Endometrial microvascular endothelial cells (primary cell): ENCODE measurements around the gene RTN4. TPM values are rescaled to one million over a fixed set of nuclear protein-coding genes. Genes with fewer than 3 reads are reported as not detected.

ENCODE experiments used
- in situ Hi-C: cut with HindIII; loops from 2 replicates; pipeline ENCODE4 v1.10.0; 2017; ENCODE audit warnings: low sequenced_read_pairs, low pct_unique_long_range_greater_than_20kb; ENCODE audit errors: inconsistent ontology term
- total RNA-seq: library from RNA; depleted of rRNA; stranded (reverse); fragments of >200 nt; gene quantifications from one replicate; pipeline ENCODE4 v1.2.3, GENCODE V29; 2015; ENCODE audit errors: inconsistent ontology term

RTN4 gene
- total RNA-seq, 1 donor from 2014 or later: 512 TPM

GRCh38 chr2:54964271-54964670, 86.0 kb downstream of the RTN4 start:
- in situ Hi-C loops: no loop called here

- in situ Hi-C loops: no loop called here
These were observed 86.8 kb downstream of the RTN4 start for GRCh38 chr2:54963476-54963875.

GRCh38 chr2:54962935-54963440, 87.3 kb downstream of the RTN4 start:
- in situ Hi-C loops: no loop called here

- in situ Hi-C loops: no loop called here
These were observed 87.7 kb downstream of the RTN4 start for GRCh38 chr2:54962511-54962910.

- in situ Hi-C loops: no loop called here
These were observed 90.1 kb downstream of the RTN4 start for GRCh38 chr2:54960164-54960563.

- in situ Hi-C loops: no loop called here
These were observed 91.4 kb downstream of the RTN4 start for GRCh38 chr2:54958717-54959371.

GRCh38 chr2:54957321-54957999, 92.8 kb downstream of the RTN4 start:
- in situ Hi-C loops: no loop called here

- in situ Hi-C loops: no loop called here
These were observed 94.1 kb downstream of the RTN4 start for GRCh38 chr2:54956111-54956627.

- in situ Hi-C loops: no loop called here
These were observed 94.7 kb downstream of the RTN4 start for GRCh38 chr2:54955358-54956110.

- in situ Hi-C loops: no loop called here
These were observed 95.4 kb downstream of the RTN4 start for GRCh38 chr2:54954705-54955357.

- in situ Hi-C loops: no loop called here
These were observed 96.1 kb downstream of the RTN4 start for GRCh38 chr2:54954158-54954557.

- in situ Hi-C loops: no loop called here
These were observed 97.2 kb downstream of the RTN4 start for GRCh38 chr2:54952978-54953456.

- in situ Hi-C loops: no loop called here
These were observed 97.8 kb downstream of the RTN4 start for GRCh38 chr2:54952425-54952824.

- in situ Hi-C loops: no loop called here
These were observed 99.4 kb downstream of the RTN4 start for GRCh38 chr2:54950811-54951210.

GRCh38 chr2:54949431-54949830, 100.8 kb downstream of the RTN4 start:
- in situ Hi-C loops: no loop called here

GRCh38 chr2:54948120-54948519, 102.1 kb downstream of the RTN4 start:
- in situ Hi-C loops: no loop called here

GRCh38 chr2:54947646-54948045, 102.6 kb downstream of the RTN4 start:
- in situ Hi-C loops: no loop called here

GRCh38 chr2:54947136-54947535, 103.1 kb downstream of the RTN4 start:
- in situ Hi-C loops: no loop called here

GRCh38 chr2:54946220-54946805, 103.9 kb downstream of the RTN4 start:
- in situ Hi-C loops: no loop called here
